GM12878 (cell line): ENCODE measurements around the gene SHROOM1. TPM values are rescaled to one million over a fixed set of nuclear protein-coding genes. Genes with fewer than 3 reads are reported as not detected.

ENCODE experiments used
- ATAC-seq: fragments of 200-7000 bp; cut with Tn5 transposase; 3 replicates; pipeline ENCODE4 v1.9.1; 2020; ENCODE audit warnings: mild to moderate bottlenecking, moderate library complexity
- BruUV-seq: library from RNA; stranded (reverse); fragments of 400-500 nt; replicated peaks from 2 replicates; lab custom pipeline; 2021; lab: Mats Ljungman, UMichigan
- CTCF ChIA-PET: fragments of 300-600 bp; sonication (Branson Sonifier 250); formaldehyde crosslinking; extraction: SDS; loops from one replicate; lab custom pipeline; 2021; ENCODE audit warnings: inconsistent platforms; lab: Yijun Ruan, JAX
- POLR2A ChIA-PET: fragments of 350-600 bp; formaldehyde crosslinking; extraction: SDS; loops from one replicate; lab custom pipeline; 2021; ENCODE audit warnings: inconsistent platforms; lab: Charles Lee
- RAD21 ChIA-PET: fragments of 300-600 bp; sonication (Branson Sonifier 250); formaldehyde crosslinking; loops from one replicate; lab custom pipeline; 2023; ENCODE audit warnings: antibody characterized with exemption; ENCODE audit not compliant: unreplicated experiment; lab: Charles Lee
- SMC1A ChIA-PET: fragments of 300-600 bp; sonication (Branson Sonifier 250); formaldehyde crosslinking; loops from one replicate; lab custom pipeline; 2023; ENCODE audit not compliant: unreplicated experiment, uncharacterized antibody; lab: Charles Lee
- DNase-seq: peaks from one replicate; pipeline ENCODE4 v3.0.0-alpha.2; 2011; ENCODE audit warnings: low read depth, low spot score
- FAIRE-seq: peaks from 3 replicates; lab custom pipeline; 2011; peaks lifted over from hg19 to GRCh38; lab: Jason Lieb, UNC
- H2AFZ ChIP-seq: 2 replicates; pipeline ENCODE4 v1.6.0; 2011; ENCODE audit warnings: low read depth, low read length, control low read depth; ENCODE audit not compliant: control insufficient read depth
- H3K27ac ChIP-seq: 2 replicates; pipeline ENCODE4 v1.5.1; 2011; ENCODE audit warnings: control low read depth; ENCODE audit not compliant: control insufficient read depth, insufficient read depth
- H3K27me3 ChIP-seq, 2 experiments: replicated peaks in 1 of 2; 2 replicates each; pipeline versions ENCODE4 v1.6.0 to v1.6.1; 2011; ENCODE audit warnings: low read length in 1 of 2; ENCODE audit not compliant: control insufficient read depth in 2 of 2, insufficient read depth in 2 of 2
- H3K36me3 ChIP-seq, 2 experiments: 2 replicates each; pipeline ENCODE4 v1.5.1; 2011; ENCODE audit warnings: low read length in 1 of 2; ENCODE audit not compliant: control insufficient read depth in 2 of 2, insufficient read depth in 2 of 2
- H3K4me1 ChIP-seq: 2 replicates; pipeline ENCODE4 v1.6.1; 2011; ENCODE audit warnings: mild to moderate bottlenecking, low read length, moderate library complexity, mixed read lengths; ENCODE audit not compliant: control insufficient read depth, insufficient read depth
- H3K4me2 ChIP-seq: 2 replicates; pipeline ENCODE4 v1.6.0; 2011; ENCODE audit warnings: control low read depth; ENCODE audit not compliant: control insufficient read depth, insufficient read depth
- H3K4me3 ChIP-seq: fragments of 200-600 bp; sonication (generic); 2 replicates; pipeline ENCODE4 v1.5.1; 2016
- H3K79me2 ChIP-seq: 2 replicates; pipeline ENCODE4 v1.6.0; 2011; ENCODE audit warnings: low read length; ENCODE audit not compliant: control insufficient read depth, insufficient read depth
- H3K9ac ChIP-seq: 2 replicates; pipeline ENCODE4 v1.8.0; 2011; ENCODE audit warnings: low read length, control low read depth, mixed read lengths; ENCODE audit not compliant: control insufficient read depth, insufficient read depth
- H3K9me3 ChIP-seq: replicated peaks from 3 replicates; pipeline ENCODE4 v1.5.1; 2011; ENCODE audit warnings: mild to moderate bottlenecking, low read length; ENCODE audit not compliant: control insufficient read depth, insufficient read depth
- H4K20me1 ChIP-seq: 2 replicates; pipeline ENCODE4 v1.6.0; 2011; ENCODE audit not compliant: control insufficient read depth, insufficient read depth
- CHD1 ChIP-seq: IDR thresholded peaks from 2 replicates; pipeline ENCODE4 v1.6.1; 2012; ENCODE audit warnings: low read depth, low read length, improper control_type of control experiment
- FOS ChIP-seq: IDR thresholded peaks from 3 replicates; pipeline ENCODE4 v1.6.1; 2011; ENCODE audit warnings: borderline replicate concordance; ENCODE audit not compliant: insufficient read length; ENCODE audit errors: extremely low read depth
- HDGF ChIP-seq: fragments of 450-650 bp; IDR thresholded peaks from 2 replicates; pipeline ENCODE4 v1.6.1; 2016; ENCODE audit warnings: antibody characterized with exemption
- JUND ChIP-seq: IDR thresholded peaks from 2 replicates; pipeline ENCODE4 v1.6.1; 2012; ENCODE audit warnings: low read depth, mild to moderate bottlenecking, low read length, improper control_type of control experiment, moderate library complexity
- MYB ChIP-seq: fragments of 150-350 bp; IDR thresholded peaks from 2 replicates; pipeline ENCODE4 v1.6.1; 2014; ENCODE audit warnings: mild to moderate bottlenecking, low read depth, low read length, borderline replicate concordance
- NFXL1 ChIP-seq: fragments of 450-650 bp; IDR thresholded peaks from 2 replicates; pipeline ENCODE4 v1.6.1; 2017; ENCODE audit warnings: antibody characterized with exemption, mild to moderate bottlenecking, borderline replicate concordance
- NR2C2 ChIP-seq: IDR thresholded peaks from 2 replicates; pipeline ENCODE4 v1.6.1; 2011; ENCODE audit warnings: borderline replicate concordance, low read depth; ENCODE audit not compliant: control insufficient read depth, insufficient read length
- RB1 ChIP-seq: fragments of 450-650 bp; formaldehyde crosslinking; IDR thresholded peaks from 2 replicates; pipeline ENCODE4 v1.6.1; 2017; ENCODE audit warnings: mild to moderate bottlenecking, borderline replicate concordance
- RFX5 ChIP-seq: IDR thresholded peaks from 2 replicates; pipeline ENCODE4 v1.6.1; 2011; ENCODE audit warnings: low read depth, low read length, improper control_type of control experiment
- SP1 ChIP-seq: IDR thresholded peaks from one replicate; pipeline ENCODE4 v1.6.1; 2011; ENCODE audit warnings: low read depth, low read length
- ZBED1 ChIP-seq: IDR thresholded peaks from 2 replicates; pipeline ENCODE4 v1.6.1; 2016; ENCODE audit warnings: borderline replicate concordance
- ZNF217 ChIP-seq: fragments of 450-650 bp; IDR thresholded peaks from 2 replicates; pipeline ENCODE4 v1.6.1; 2017; ENCODE audit warnings: antibody characterized with exemption, mild to moderate bottlenecking
- WGBS: methylation state at CpG from one replicate; pipeline ENCODE4 v1.1.6; 2016; ENCODE audit warnings: low lambda C conversion rate; ENCODE audit not compliant: insufficient replicate concordance, insufficient coverage; ENCODE audit errors: missing lambda C conversion rate; 5-methylcytosine and 5-hydroxymethylcytosine counted together
- in situ Hi-C: fragments of 300-500 bp; cut with MboI; formaldehyde crosslinking; loops from 9 replicates; pipeline ENCODE4 v1.14.3; 2018; ENCODE audit warnings: mixed read lengths
- intact Hi-C: fragments of 100-400 bp; cut with micrococcal nuclease; formaldehyde crosslinking; loops from one replicate; pipeline ENCODE4 v1.14.2; 2022; ENCODE audit not compliant: unreplicated experiment
- polyA plus RNA-seq, 11 experiments: library from polyadenylated mRNA; depleted of rRNA in 4 of 11; unstranded in 6 of 11; stranded (reverse) in 5 of 11; fragments of >200 nt; fragmentation: Nextera tagmentation in 4 of 11; fragmentation: Illumina TruSeq in 1 of 11; extraction: Ambion mirVana in 4 of 11; extraction: Trizol in 1 of 11; gene quantifications; 1 replicate in 1 of 11; 2 replicates in 10 of 11; pipeline versions ENCODE4 v1.2.1 to v1.2.3, GENCODE V29; 2011 to 2016; ENCODE audit warnings: inconsistent platforms in 2 of 11, missing spikeins in 2 of 11, low read depth in 1 of 11
- total RNA-seq, 4 experiments: library from RNA; depleted of rRNA in 3 of 4; stranded (reverse); fragments of >200 nt in 3 of 4; fragmentation: Illumina TruSeq in 1 of 4; extraction: Trizol in 1 of 4; gene quantifications; 2 replicates each; pipeline versions ENCODE4 v1.2.1 to v1.2.3, GENCODE V29; 2013 to 2021
- TF ChIP-seq, protein P1 (sequence below): fragments of 450-650 bp; formaldehyde crosslinking; IDR thresholded peaks from 2 replicates; pipeline ENCODE4 v1.4.0; 2022; ENCODE audit warnings: mild to moderate bottlenecking, moderate library complexity
- TF ChIP-seq, protein P2 (sequence below): fragments of 150-350 bp; IDR thresholded peaks from 2 replicates; pipeline ENCODE4 v1.6.1; 2016; ENCODE audit warnings: low read depth, low read length

SHROOM1 gene
- total and polyA plus RNA-seq, 10 of the 15 experiments (the other 5 are each of a cell fraction or from before 2014, with no cell fraction given) = 0.05 to 3.9 (median 1.3) TPM

DNA sequence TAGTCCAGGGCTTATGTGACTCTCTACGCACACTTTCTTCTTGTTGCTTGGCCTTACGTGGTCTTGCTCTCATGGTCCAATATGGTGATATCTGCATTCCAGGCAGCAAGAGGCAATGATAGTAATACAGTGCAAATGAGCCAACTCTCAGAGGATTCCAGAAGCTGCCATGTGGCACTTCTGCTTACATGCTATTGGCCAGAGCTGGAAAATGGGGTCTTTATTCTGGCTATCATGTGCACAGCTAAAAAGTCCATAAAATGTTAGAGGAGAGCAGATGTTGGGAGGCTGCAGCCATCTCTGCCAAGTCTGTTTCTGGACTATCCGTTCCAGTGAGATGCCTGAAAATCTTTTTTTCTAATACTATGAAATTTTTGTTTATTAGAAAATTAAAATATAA, 50.5 kb downstream of the SHROOM1 start (continued):
- TF ChIP-seq JUND (no peak), NR2C2 (no peak), SP1 (no peak), NFXL1 (no peak), FOS (no peak), CHD1 (no peak), ZNF217 (no peak)
- TF ChIP-seq, protein P1, sequence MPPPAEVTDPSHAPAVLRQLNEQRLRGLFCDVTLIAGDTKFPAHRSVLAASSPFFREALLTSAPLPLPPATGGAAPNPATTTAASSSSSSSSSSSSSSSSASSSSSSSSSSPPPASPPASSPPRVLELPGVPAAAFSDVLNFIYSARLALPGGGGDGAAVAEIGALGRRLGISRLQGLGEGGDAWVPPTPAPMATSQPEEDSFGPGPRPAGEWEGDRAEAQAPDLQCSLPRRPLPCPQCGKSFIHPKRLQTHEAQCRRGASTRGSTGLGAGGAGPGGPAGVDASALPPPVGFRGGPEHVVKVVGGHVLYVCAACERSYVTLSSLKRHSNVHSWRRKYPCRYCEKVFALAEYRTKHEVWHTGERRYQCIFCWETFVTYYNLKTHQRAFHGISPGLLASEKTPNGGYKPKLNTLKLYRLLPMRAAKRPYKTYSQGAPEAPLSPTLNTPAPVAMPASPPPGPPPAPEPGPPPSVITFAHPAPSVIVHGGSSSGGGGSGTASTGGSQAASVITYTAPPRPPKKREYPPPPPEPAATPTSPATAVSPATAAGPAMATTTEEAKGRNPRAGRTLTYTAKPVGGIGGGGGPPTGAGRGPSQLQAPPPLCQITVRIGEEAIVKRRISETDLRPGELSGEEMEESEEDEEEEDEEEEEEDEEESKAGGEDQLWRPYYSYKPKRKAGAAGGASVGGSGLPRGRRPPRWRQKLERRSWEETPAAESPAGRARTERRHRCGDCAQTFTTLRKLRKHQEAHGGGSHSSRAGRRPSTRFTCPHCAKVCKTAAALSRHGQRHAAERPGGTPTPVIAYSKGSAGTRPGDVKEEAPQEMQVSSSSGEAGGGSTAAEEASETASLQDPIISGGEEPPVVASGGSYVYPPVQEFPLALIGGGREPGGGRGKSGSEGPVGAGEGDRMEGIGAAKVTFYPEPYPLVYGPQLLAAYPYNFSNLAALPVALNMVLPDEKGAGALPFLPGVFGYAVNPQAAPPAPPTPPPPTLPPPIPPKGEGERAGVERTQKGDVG (CRISPR knock-in tag) = no peak

DNA sequence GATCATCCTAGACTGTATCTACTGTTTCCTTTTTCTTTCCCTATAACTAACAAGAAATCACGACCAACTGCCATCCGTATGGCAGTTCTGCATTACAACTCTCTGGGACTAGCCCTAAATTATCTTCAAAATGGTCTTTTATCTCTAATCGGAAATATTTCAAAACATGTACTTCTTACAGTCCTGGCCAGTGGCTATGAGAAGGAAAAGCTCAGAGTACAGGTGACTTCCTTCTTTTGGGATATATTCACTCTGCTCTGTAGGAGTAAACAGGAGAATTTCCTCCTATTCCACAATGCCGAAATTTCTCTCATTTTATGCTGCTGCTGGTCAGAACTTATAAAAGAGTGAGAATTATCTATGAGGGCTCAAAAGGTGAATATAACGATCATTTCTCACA, 51.6 kb downstream of the SHROOM1 start:
- ChIA-PET CTCF (interaction anchor here (0.6 to 1.7 kb wide), 3 partner anchors 28 to 65 kb away, joined by 3 to 7 read pairs (median 3); no protein-coding TSS in a partner anchor), RAD21 (interaction anchor here (1.2 to 2.5 kb wide), 5 partner anchors 23 to 42 kb away, joined by 3 to 9 read pairs (median 8); partner anchors contain the start of gene KIF3A), POLR2A (interaction anchor here (0.5 to 7.2 kb wide), 6 partner anchors 11 to 107 kb away, joined by 3 to 56 read pairs (median 6); no protein-coding TSS in a partner anchor), SMC1A (interaction anchor here (0.6 to 7.5 kb wide), 7 partner anchors 8 to 88 kb away, joined by 3 to 88 read pairs (median 7); partner anchors contain the start of genes CCNI2 and UQCRQ)
- FAIRE-seq (no peak), DNase-seq (no peak), ATAC-seq (no peak)
- intact Hi-C loops = no loop called here
- Histone ChIP-seq H3K79me2 (peaks cover 9% of the 10 kb centered on the region), H3K4me1 (peaks cover 7% of the 10 kb centered on the region), H3K27me3 (no peaks in the 10 kb centered on the region), H3K27ac (no peak overlapping the region), H3K36me3 (no peaks in the 10 kb centered on the region), H3K4me2 (no peak overlapping the region), H3K9me3 (no peaks in the 10 kb centered on the region), H2AFZ (no peak overlapping the region), H4K20me1 (no peaks in the 10 kb centered on the region), H3K9ac (no peak overlapping the region), H3K4me3 (no peak overlapping the region)
- in situ Hi-C loops = no loop called here
- no TSS peak for BruUV-seq
- WGBS = 92% methylated on average over 5 of the region's 5 CpGs
- TF ChIP-seq RB1 (no peak), ZBED1 (no peak), RFX5 (no peak), MYB (no peak), HDGF (no peak)
- TF ChIP-seq, protein P2, sequence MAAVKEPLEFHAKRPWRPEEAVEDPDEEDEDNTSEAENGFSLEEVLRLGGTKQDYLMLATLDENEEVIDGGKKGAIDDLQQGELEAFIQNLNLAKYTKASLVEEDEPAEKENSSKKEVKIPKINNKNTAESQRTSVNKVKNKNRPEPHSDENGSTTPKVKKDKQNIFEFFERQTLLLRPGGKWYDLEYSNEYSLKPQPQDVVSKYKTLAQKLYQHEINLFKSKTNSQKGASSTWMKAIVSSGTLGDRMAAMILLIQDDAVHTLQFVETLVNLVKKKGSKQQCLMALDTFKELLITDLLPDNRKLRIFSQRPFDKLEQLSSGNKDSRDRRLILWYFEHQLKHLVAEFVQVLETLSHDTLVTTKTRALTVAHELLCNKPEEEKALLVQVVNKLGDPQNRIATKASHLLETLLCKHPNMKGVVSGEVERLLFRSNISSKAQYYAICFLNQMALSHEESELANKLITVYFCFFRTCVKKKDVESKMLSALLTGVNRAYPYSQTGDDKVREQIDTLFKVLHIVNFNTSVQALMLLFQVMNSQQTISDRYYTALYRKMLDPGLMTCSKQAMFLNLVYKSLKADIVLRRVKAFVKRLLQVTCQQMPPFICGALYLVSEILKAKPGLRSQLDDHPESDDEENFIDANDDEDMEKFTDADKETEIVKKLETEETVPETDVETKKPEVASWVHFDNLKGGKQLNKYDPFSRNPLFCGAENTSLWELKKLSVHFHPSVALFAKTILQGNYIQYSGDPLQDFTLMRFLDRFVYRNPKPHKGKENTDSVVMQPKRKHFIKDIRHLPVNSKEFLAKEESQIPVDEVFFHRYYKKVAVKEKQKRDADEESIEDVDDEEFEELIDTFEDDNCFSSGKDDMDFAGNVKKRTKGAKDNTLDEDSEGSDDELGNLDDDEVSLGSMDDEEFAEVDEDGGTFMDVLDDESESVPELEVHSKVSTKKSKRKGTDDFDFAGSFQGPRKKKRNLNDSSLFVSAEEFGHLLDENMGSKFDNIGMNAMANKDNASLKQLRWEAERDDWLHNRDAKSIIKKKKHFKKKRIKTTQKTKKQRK = no peak
